HG03342 (cell line): Measurements from ENCODE around the gene NR1H4.
"Not testable (repeated sequence)": the region's sequence is repeated elsewhere in the genome, so short reads cannot be mapped to it uniquely, and the experiment has no call there.

Experiments
- ATAC-seq: cut with Tn5 transposase; IDR thresholded peaks from one replicate; pipeline ENCODE4 v1.9.1; 2021; ENCODE audit warnings: mild to moderate bottlenecking, moderate library complexity; ENCODE audit not compliant: unreplicated experiment

The NR1H4 gene

GRCh38 chr12:100472325-100472724 is 1.3 kb upstream of the NR1H4 start:
- no peak for ATAC-seq

- ATAC-seq = no peak
Observed at GRCh38 chr12:100473050-100473715, 483 bp upstream of the NR1H4 start.

DNA sequence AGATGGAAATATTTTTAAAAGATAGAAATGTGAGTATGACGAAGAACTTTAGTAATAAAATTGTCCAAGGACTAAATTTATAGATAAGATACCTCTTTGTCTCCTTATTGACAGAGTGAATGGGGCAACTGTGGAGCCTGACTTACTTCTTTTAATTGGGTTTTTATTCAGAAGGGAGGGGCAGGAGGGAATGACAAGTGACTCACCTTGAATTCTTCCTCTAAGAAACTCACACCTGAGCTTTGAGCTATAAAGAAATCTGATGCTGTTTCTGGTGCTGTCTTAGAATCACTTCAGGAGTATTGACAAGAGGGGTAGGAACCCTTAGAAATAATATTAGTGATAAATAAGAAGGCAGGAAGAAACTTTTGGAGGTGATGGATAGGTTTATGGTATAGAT is 951 bp downstream of the NR1H4 start:
- no peak for ATAC-seq

DNA sequence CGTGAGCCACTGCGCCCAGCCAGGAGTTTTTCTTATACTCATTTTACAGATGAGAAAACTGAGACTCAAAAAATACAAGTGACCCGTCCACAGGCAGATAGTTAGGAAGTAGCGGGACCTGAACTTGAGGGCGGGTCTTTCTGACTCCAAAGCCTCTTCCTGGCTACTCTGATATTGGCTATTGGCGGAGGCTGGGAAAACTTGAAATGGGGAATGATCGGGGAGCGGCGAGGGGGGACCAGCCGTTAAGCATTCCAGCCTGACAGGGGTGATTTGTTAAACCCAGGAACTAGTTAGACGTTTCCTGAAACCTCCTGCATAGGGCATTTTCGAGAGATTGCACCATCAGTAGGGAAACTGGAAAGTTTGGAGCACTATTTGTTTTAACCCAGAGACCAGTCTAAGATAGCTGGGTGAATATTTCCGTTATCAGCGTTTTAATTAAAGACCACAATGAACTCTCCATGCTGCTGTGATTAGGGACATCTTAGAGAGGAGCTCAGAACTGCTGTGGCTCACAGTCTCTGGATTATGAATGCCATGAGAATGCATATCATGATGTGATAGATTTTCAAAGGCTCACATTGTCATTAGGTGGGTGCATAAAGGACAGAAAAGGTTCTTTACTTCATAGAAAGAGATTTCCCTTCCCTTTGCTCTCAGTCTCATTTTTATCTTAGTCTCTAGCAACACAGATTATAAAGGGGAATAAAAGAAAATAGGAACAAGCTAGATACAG is 2.5 kb downstream of the NR1H4 start:
- no peak for ATAC-seq

DNA sequence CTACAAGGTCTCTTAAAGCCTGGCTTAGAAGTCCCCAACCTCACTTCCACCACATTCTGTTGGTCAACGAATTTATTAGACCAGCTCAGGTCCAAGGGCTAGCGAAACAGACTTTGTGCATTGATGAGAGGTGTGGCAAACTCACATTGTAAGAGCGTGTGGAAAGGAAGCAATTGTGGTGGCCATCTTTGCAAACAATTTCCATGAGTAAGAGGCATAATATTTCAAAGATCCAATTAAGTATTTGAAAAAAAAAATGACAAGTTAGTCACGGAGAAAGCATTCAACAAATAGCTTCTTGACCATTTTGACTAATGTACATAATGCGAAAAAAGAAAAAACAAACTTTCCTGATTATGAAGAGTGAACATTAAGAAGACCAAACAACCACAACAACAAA is 7.4 kb downstream of the NR1H4 start:
- ATAC-seq = no peak

GRCh38 chr12:100484183-100484886 is 10.7 kb downstream of the NR1H4 start:
- no peak for ATAC-seq

- ATAC-seq = no peak
Observed at GRCh38 chr12:100484891-100485471, 11.3 kb downstream of the NR1H4 start.

- ATAC-seq = no peak
Observed at GRCh38 chr12:100485983-100486382, 12.3 kb downstream of the NR1H4 start.

DNA sequence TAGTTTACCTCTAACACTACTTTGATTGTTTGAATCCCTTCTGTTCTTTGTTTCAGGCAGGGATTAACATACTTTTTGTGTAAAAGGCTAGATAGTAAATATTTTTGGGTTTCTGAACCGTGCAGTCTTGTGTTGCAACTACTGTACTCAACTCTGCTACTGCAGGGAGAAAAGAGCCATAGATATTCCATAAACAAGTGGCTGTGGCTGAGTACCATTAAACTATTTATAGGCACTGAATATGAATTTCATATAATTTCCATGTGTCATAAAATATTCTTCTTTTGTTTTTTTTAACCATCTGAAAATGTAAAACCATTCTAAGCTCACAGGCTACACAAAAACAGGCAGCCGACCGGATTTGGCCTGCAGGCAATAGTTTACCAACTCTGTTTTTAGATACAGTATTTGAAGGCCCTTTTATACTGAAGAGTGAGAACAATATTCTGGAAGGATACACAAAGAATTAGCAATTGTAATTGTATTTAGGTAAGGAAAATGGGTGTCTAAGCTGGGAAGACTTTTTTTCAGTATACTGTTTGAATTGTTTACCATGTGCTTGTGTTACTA is 15.7 kb downstream of the NR1H4 start:
- no peak for ATAC-seq

- no peak for ATAC-seq
Observed at GRCh38 chr12:100490056-100490455, 16.4 kb downstream of the NR1H4 start.

GRCh38 chr12:100491104-100491503 is 17.4 kb downstream of the NR1H4 start:
- ATAC-seq = no peak

DNA sequence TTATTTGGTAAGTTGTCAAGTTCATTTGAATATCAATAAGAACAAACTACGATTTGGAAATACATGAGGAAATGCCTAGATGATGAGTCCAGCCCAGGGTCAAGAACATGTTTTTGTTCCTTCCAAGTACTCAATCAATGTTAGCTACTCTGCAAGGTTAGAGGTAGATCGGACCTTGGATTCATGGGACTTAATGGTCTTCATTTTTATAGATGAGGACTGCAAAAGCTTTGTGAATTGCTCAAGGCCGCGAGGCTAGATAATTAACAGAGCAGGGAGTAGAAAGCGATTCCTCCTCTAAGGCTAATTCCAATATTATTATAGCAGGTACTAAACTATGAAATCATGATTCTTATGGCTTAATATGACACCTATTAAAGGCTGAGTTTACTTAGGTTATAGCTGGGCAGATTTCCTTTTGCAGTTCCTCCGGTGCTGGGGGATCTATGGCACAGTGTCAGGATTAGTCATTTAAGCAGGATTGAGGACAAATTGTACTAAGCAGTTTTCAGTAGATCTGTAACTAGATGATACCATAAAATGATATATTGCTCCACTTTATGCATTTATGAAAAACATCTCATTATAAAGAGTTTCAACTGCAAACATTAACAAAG is 19.8 kb downstream of the NR1H4 start:
- no peak for ATAC-seq

DNA sequence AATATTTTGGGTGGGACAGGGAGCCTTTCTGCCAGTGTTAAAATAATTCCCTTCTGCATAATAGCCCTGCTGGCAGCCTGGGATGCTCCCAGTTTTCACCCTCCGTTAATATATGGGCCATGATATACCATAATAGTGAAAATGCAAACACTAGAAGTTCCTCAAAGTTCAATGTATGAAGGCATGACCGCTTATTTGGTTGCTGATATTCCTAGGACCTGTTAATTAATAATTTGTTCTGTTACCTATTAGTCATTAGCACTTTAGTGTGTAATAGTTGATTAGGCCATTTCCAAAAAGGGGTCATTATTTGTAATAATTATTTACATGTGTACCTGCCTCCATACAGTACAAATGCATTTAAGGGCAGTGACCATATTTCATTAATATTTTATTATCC is 20.4 kb downstream of the NR1H4 start:
- ATAC-seq = no peak

GRCh38 chr12:100494538-100494937 is 20.9 kb downstream of the NR1H4 start:
- no peak for ATAC-seq

DNA sequence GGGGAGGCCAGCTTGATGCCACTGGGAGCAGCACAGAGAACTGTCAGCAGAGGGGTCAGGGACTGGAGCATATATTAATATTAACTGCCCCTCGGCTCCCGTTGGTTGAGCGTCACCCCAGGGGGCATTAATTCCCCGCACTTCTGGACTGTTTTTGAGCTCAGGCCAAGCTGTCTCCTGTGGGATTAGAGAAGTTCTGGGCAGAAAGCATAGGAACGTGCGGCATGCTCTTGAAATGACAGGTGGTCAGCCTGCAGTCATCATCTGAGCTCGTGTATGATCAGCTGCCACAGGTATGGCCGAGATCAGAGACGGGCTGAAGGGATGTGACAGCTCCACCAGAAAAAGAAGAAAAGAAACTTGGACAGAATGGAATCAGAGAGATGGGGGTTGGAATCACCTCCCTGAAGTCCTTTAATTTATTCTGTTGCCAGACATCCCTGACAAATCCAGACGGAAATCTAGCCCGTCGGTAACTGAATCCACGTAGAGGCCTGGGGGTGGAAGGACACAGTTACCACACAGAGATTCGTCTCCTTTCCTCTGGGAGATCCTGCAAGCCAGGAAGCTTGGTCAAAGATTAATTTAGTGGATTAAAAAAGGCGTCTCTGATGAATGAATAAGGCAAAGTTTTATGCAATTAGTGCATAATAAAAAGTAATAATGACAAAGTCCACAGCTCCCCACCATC is 23.6 kb downstream of the NR1H4 start:
- ATAC-seq = no peak

DNA sequence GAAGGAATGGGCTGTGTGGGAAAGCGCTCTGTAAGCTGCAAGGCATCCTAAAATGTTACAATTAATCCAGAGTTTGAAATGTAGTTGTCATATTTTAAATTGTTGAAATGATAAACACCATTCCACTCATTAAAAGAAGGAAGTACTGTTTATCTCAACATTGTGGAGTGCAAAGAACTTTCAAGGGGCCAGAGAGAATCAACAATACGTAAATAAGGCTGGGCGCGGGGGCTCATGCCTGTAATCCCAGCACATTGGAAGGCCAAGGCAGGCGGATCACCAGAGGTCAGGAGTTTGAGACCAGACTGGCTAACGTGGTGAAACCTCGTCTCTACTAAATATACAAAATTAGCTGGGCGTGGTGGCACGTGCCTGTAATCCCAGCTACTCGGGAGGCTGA is 24.5 kb downstream of the NR1H4 start:
- ATAC-seq = no peak

- ATAC-seq = no peak
Observed at GRCh38 chr12:100499416-100499815, 25.8 kb downstream of the NR1H4 start.

DNA sequence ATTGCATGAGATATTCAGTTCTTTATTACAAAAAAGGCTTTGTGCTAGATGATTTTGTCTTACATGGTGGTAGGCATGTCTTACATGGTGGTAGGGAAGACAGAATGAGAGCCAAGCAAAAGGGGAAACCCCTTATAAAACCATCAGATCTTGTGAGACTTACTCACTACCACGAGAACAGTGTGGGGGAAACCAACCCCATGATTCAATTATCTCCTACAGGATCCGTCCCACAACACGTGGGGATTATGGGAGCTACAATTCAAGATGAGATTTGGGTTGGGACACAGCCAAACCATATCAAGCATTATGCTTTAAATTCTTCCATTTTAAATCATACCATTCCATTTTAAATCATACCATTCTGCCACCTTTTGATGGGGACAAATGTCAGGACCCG is 29.1 kb downstream of the NR1H4 start:
- ATAC-seq = not testable (repeated sequence)

DNA sequence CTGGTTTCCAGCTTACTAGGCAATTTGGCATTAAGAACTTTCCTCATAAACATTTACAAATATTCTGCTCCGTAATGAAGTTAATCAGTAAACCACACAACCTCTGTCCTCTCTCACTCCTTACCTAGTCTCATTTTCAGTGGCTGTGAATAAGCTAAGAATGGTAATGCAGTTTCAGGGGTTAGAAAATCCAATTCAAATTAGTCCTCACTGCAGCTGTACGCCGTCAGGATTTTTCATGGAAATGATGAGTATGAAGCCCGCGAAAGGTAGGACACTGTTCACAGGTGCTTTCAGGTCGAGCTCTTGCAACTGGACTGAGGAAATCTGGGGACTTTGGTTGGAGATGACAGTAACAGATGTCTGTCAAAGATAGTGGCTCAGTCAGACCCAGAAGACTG is 29.6 kb downstream of the NR1H4 start:
- ATAC-seq = no peak

- no peak for ATAC-seq
Observed at GRCh38 chr12:100504804-100505203, 31.1 kb downstream of the NR1H4 start.
